ENCODE data around the gene SMNDC1.

DNA sequence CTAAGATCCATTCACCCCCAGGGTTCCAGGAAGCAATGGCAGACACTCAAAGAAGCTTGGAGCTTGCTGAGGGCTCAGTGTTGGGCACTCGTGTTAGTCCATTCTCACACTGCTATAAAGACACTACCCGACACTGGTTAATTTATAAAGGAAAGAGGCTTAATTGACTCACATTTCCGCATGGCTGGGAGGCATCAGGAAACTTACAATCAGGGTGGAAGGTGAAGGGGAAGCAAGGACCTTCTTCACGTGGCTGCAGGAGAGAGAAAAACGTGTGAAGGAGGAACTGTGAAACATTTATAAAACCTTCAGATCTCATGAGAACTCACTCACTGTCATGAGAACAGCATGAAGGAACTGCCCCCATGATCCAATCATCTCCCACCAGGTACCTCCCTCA, 44.7 kb upstream of the SMNDC1 start:
- TF ChIP-seq, protein P1, sequence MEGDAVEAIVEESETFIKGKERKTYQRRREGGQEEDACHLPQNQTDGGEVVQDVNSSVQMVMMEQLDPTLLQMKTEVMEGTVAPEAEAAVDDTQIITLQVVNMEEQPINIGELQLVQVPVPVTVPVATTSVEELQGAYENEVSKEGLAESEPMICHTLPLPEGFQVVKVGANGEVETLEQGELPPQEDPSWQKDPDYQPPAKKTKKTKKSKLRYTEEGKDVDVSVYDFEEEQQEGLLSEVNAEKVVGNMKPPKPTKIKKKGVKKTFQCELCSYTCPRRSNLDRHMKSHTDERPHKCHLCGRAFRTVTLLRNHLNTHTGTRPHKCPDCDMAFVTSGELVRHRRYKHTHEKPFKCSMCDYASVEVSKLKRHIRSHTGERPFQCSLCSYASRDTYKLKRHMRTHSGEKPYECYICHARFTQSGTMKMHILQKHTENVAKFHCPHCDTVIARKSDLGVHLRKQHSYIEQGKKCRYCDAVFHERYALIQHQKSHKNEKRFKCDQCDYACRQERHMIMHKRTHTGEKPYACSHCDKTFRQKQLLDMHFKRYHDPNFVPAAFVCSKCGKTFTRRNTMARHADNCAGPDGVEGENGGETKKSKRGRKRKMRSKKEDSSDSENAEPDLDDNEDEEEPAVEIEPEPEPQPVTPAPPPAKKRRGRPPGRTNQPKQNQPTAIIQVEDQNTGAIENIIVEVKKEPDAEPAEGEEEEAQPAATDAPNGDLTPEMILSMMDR (IDR thresholded peaks at IDR 0.05; ENCODE audit: low read depth, low read length, poor library complexity, severe bottlenecking): no peak
- TF ChIP-seq EZH2phosphoT487 (IDR thresholded peaks at IDR 0.05; ENCODE audit: borderline replicate concordance, low read length): no peak
